BJ (cell line): Measurements from ENCODE around the gene PYGM. TPM values are rescaled to one million over a fixed set of nuclear protein-coding genes. Genes with fewer than 3 reads are reported as not detected.

Experiments
- CTCF ChIA-PET: fragments of 350-600 bp; formaldehyde crosslinking; extraction: SDS; loops from one replicate; lab custom pipeline; 2021; ENCODE audit warnings: antibody characterized with exemption, inconsistent platforms; lab: Yijun Ruan, JAX
- POLR2A ChIA-PET: fragments of 300-600 bp; sonication (Branson Sonifier 250); formaldehyde crosslinking; extraction: SDS; loops from one replicate; lab custom pipeline; 2021; ENCODE audit warnings: antibody characterized with exemption; lab: Charles Lee
- DNase-seq: peaks from one replicate; pipeline ENCODE4 v3.0.0-alpha.2; 2011; ENCODE audit warnings: low read depth
- H3K27me3 ChIP-seq: 2 replicates; pipeline ENCODE4 v1.6.0; 2011; ENCODE audit warnings: low read length; ENCODE audit not compliant: control insufficient read depth, insufficient read depth
- H3K36me3 ChIP-seq: 2 replicates; pipeline ENCODE4 v1.5.1; 2011; ENCODE audit warnings: low read length; ENCODE audit not compliant: control insufficient read depth, insufficient read depth
- H3K4me3 ChIP-seq: 2 replicates; pipeline ENCODE4 v1.5.1; 2011; ENCODE audit warnings: low read depth, mild to moderate bottlenecking, control low read depth, low read length
- CTCF ChIP-seq: IDR thresholded peaks from 2 replicates; pipeline ENCODE4 v1.5.1; 2011; ENCODE audit warnings: low read depth, mild to moderate bottlenecking, control low read depth, inconsistent platforms, low read length, moderate library complexity; ENCODE audit not compliant: insufficient read depth
- polyA plus RNA-seq: library from polyadenylated mRNA; depleted of rRNA; stranded (reverse); fragments of >200 nt; gene quantifications from 2 replicates; pipeline ENCODE4 v1.2.3, GENCODE V29; 2011

PYGM gene
- polyA plus RNA-seq, 1 experiment = 0.10 TPM

DNA sequence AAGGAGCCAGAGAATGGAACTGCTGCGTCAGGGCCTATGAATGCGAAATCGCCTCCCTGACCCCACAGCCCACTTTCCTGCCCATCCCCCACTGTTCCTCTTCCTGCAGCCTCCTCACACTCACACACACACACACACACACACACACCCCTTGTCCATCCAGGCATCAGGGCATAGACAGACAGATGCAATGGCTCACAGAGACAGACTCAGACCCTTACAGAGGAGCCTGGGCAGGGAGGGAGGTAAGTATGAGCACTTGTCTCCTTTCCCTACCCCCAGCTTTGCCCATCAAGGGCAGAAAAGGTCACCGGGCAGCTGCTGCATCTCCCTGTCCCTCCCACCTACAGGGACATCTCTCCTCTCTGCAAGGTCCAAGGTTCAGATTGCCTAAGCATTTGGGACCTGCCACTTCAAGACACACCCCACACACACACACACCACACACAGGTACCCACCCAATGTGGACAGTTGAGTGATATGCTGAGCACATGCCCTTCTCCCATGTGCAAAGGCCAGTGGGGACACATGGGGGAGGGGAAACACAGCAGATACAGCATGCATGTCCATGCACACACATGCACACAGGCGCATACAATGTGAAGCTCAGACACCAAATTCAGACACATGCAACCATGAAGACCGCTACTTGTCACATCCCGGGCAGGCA is 34.8 kb downstream of the PYGM start:
- H3K4me3 ChIP-seq = no peak overlapping the region
- no peaks in the 10 kb centered on the region for H3K36me3 ChIP-seq
- POLR2A ChIA-PET = no interaction called here
- peaks cover 26% of the 10 kb centered on the region for H3K27me3 ChIP-seq
- no peak for DNase-seq
- CTCF ChIA-PET = interaction anchor here (1.4 kb wide), 1 partner anchor 31 kb away, joined by 4 read pairs; no protein-coding TSS in a partner anchor
- no peak for TF ChIP-seq CTCF

DNA sequence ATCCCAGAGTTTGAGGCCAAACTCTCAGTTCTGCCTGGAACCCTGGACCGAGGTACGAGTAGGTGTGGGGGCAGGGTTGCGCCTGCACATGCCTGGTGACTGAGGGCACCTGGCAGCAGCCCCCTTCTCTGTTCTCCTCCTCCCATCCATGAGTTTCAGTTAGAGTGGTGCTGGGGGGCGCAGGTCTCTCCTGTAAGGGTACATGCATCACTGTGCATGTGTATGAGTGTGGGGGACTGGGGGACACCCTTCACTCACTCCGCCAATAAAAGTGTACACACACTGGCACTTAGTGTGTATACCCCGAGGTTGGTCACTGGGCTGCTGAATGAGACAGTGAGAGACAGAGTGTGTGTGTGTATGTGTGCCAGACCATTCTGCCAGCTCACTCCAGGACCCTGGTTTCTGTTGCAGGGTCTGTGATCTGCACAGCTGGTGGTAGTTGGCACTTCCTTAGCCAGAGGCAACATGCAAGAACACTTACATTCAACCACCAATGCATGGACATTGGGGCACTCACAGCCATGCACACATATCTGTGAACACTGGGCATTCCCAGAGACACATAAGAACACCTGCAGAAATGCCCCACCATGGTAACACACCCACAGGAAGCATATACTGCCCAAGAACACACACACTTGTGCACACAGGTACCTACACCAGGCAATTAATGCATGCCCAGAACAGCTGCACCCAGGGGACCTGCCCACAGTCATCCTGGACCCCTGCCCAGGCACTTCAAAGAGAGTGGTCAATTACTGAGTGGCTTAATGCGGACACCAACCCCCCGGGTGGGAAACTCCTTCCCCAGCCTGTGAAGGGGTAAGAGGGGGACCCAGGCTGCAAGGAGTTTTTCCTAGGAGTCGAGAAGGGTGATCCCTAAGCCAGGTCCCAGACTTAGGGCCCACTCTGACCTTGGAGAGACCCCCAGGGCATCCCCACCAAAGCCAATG is 35.6 kb downstream of the PYGM start:
- no peak for TF ChIP-seq CTCF
- Histone ChIP-seq H3K4me3 (no peak overlapping the region), H3K27me3 (peaks cover 31% of the 10 kb centered on the region), H3K36me3 (no peaks in the 10 kb centered on the region)
- CTCF ChIA-PET = interaction anchor here (1.0 kb wide), 1 partner anchor 23 kb away, joined by 4 read pairs; no protein-coding TSS in a partner anchor
- POLR2A ChIA-PET = no interaction called here
- no peak for DNase-seq

GRCh38 chr11:64723117-64723906 is 36.5 kb downstream of the PYGM start, which contains the start of gene NRXN2:
NRXN2 (minus strand) TSS chr11:64723197; CDS start chr11:64713699, 9,498 bp downstream.
- DNase-seq = peak; percentile 26
- H3K27me3 ChIP-seq = peaks cover 37% of the 10 kb centered on the region
- peak within 1 kb of the TSS; percentile 61 for H3K4me3 ChIP-seq
- ChIA-PET POLR2A (no interaction called here), CTCF (interaction anchor here (1.0 kb wide), 1 partner anchor 24 kb away, joined by 4 read pairs; no protein-coding TSS in a partner anchor)
- H3K36me3 ChIP-seq = no peaks in the 10 kb centered on the region
- peak; percentile 98 for TF ChIP-seq CTCF

DNA sequence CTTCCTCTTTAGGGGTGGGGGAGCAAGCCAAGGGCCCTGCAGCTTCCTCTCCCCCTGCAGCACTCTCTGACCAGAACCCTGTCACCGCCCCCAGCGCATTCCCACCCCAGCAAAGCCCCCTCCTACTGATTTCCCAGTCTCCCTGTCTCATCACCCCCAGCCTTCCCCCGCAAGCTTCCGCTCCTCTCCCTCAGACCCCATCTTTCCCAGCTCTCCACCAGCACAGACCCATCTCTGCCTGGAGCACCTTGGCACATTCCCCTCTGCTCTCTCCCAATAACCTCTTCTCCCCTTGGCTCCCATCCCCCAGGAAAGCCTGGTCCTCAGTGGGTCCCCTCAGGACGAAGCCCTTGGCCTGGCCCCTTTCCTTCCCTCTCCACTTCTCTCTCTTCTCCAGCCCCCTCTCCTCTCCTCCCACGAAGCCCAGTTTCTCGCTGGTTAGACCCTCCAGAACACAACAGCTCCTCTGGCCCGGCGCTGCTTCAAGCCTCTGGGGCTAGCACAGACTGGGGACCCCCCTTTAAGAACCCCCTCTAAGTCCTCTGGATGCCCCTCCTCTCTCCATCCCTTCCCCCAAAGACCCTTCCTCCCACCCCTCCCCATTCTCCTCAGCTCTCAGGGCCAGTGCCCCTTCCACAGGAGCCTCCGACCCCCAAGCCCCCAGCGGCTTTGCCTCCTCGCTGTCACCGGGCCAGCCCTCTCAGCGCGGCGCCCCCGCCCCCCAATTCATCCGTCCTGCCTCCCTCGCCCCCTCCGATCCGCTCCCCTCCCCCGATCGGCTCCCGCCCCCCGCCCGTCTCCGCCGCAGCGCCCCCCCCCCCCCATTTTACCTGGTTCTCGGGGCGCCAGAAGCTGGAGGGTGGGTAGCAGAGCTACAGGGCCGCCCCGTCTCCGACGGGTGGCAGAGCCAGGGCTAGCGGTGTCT is 37.4 kb downstream of the PYGM start:
- DNase-seq = no peak
- ChIA-PET POLR2A (no interaction called here), CTCF (interaction anchor here (0.7 to 1.7 kb wide), 4 partner anchors 17 to 274 kb away, joined by 4 to 12 read pairs (median 4); no protein-coding TSS in a partner anchor)
- TF ChIP-seq CTCF = no peak
- Histone ChIP-seq H3K4me3 (no peak overlapping the region), H3K27me3 (peaks cover 45% of the 10 kb centered on the region), H3K36me3 (no peaks in the 10 kb centered on the region)
